IMR-90 (cell line): ENCODE results near the gene SSH2. TPM values are rescaled to one million over a fixed set of nuclear protein-coding genes. Genes with fewer than 3 reads are reported as not detected.

ENCODE experiments used
- ATAC-seq: fragments of 200-7000 bp; cut with Tn5 transposase; 2 replicates; pipeline ENCODE4 v1.9.1; 2020; ENCODE audit warnings: low read depth, mild to moderate bottlenecking, moderate library complexity
- BruUV-seq: library from RNA; stranded (reverse); fragments of 400-500 nt; replicated peaks from 2 replicates; lab custom pipeline; 2021; lab: Mats Ljungman, UMichigan
- CTCF ChIA-PET: fragments of 300-600 bp; formaldehyde crosslinking; extraction: SDS; loops from one replicate; lab custom pipeline; 2021; ENCODE audit warnings: antibody characterized with exemption; lab: Yijun Ruan, JAX
- POLR2A ChIA-PET: fragments of 300-600 bp; sonication (Branson Sonifier 250); formaldehyde crosslinking; loops from one replicate; lab custom pipeline; 2022; ENCODE audit warnings: antibody characterized with exemption; ENCODE audit not compliant: unreplicated experiment; lab: Charles Lee
- DNase-seq: peaks from one replicate; pipeline ENCODE4 v3.0.0; 2013
- H2AFZ ChIP-seq: replicated peaks from 2 replicates; pipeline ENCODE3; 2013; ENCODE audit warnings: low read length, mild to moderate bottlenecking; ENCODE audit not compliant: poor library complexity
- H2AK5ac ChIP-seq: 2 replicates; pipeline ENCODE4 v1.6.1; 2013; ENCODE audit warnings: low read depth, low read length, inconsistent platforms
- H2AK9ac ChIP-seq: replicated peaks from 2 replicates; pipeline ENCODE3; 2013; ENCODE audit warnings: mild to moderate bottlenecking, low read depth, low read length, moderate library complexity; ENCODE audit not compliant: poor library complexity
- H2BK120ac ChIP-seq: 2 replicates; pipeline ENCODE4 v1.6.1; 2013; ENCODE audit warnings: low read depth, low read length, inconsistent platforms
- H2BK15ac ChIP-seq: 3 replicates; pipeline ENCODE4 v1.6.1; 2013; ENCODE audit warnings: low read depth, low read length, inconsistent platforms
- H2BK20ac ChIP-seq: 2 replicates; pipeline ENCODE4 v1.6.1; 2013; ENCODE audit warnings: low read depth, mild to moderate bottlenecking, inconsistent platforms, low read length, moderate library complexity
- H2BK5ac ChIP-seq: 2 replicates; pipeline ENCODE4 v1.6.1; 2013; ENCODE audit warnings: mild to moderate bottlenecking, low read depth, low read length, inconsistent platforms; ENCODE audit not compliant: poor library complexity, severe bottlenecking
- H3K14ac ChIP-seq: replicated peaks from 2 replicates; pipeline ENCODE4 v1.6.1; 2013; ENCODE audit warnings: low read depth, low read length, inconsistent platforms
- H3K18ac ChIP-seq: 2 replicates; pipeline ENCODE4 v1.6.1; 2013; ENCODE audit warnings: low read depth, low read length, control low read depth
- H3K23ac ChIP-seq: 2 replicates; pipeline ENCODE4 v1.6.1; 2013; ENCODE audit warnings: low read depth, low read length, inconsistent platforms
- H3K27ac ChIP-seq: 2 replicates; pipeline ENCODE4 v1.5.1; 2013; ENCODE audit warnings: mild to moderate bottlenecking, control low read depth, low read length; ENCODE audit not compliant: insufficient read depth
- H3K27me3 ChIP-seq: 2 replicates; pipeline ENCODE4 v1.6.1; 2013; ENCODE audit warnings: low read length; ENCODE audit not compliant: control insufficient read depth, insufficient read depth
- H3K36me3 ChIP-seq: 2 replicates; pipeline ENCODE4 v1.6.1; 2013; ENCODE audit warnings: low read length, mixed read lengths; ENCODE audit not compliant: control insufficient read depth, insufficient read depth
- H3K4ac ChIP-seq: 2 replicates; pipeline ENCODE4 v1.6.1; 2013; ENCODE audit warnings: low read depth, low read length, inconsistent platforms
- H3K4me1 ChIP-seq: 2 replicates; pipeline ENCODE4 v1.6.1; 2013; ENCODE audit warnings: low read length, mixed read lengths; ENCODE audit not compliant: control insufficient read depth, insufficient read depth
- H3K4me2 ChIP-seq: 2 replicates; pipeline ENCODE4 v1.6.1; 2013; ENCODE audit warnings: low read depth, mild to moderate bottlenecking, control low read depth, low read length, moderate library complexity
- H3K4me3 ChIP-seq: 2 replicates; pipeline ENCODE4 v1.5.1; 2013; ENCODE audit warnings: low read depth, mild to moderate bottlenecking, control low read depth, low read length, moderate library complexity; ENCODE audit not compliant: insufficient read depth
- H3K56ac ChIP-seq: 2 replicates; pipeline ENCODE4 v1.6.1; 2013; ENCODE audit warnings: low read length, inconsistent platforms; ENCODE audit not compliant: insufficient read depth; ENCODE audit errors: extremely low read depth
- H3K79me1 ChIP-seq, 2 experiments: 2 replicates each; pipeline ENCODE4 v1.6.1; 2013; ENCODE audit warnings: low read length in 2 of 2, inconsistent platforms in 1 of 2, low read depth in 1 of 2
- H3K9ac ChIP-seq: 2 replicates; pipeline ENCODE4 v1.6.1; 2013; ENCODE audit warnings: low read depth, low read length, control low read depth
- H3K9me1 ChIP-seq: 2 replicates; pipeline ENCODE4 v1.6.1; 2013; ENCODE audit warnings: low read length, inconsistent platforms; ENCODE audit not compliant: insufficient read depth
- H3K9me3 ChIP-seq: 2 replicates; pipeline ENCODE4 v1.6.1; 2013; ENCODE audit warnings: low read length; ENCODE audit not compliant: control insufficient read depth, insufficient read depth
- H4K20me1 ChIP-seq: 2 replicates; pipeline ENCODE4 v1.6.1; 2013; ENCODE audit warnings: low read length, inconsistent platforms; ENCODE audit not compliant: insufficient read depth
- H4K5ac ChIP-seq: 2 replicates; pipeline ENCODE4 v1.6.1; 2013; ENCODE audit warnings: mild to moderate bottlenecking, low read depth, low read length, control low read depth
- H4K8ac ChIP-seq, 2 experiments: 2 replicates each; pipeline ENCODE4 v1.6.1; 2013; ENCODE audit warnings: low read depth in 2 of 2, low read length in 2 of 2, control low read depth in 1 of 2, inconsistent platforms in 1 of 2
- H4K91ac ChIP-seq: 2 replicates; pipeline ENCODE4 v1.6.1; 2013; ENCODE audit warnings: low read depth, low read length, inconsistent platforms; ENCODE audit not compliant: insufficient read depth
- BHLHE40 ChIP-seq: fragments of 150-350 bp; IDR thresholded peaks from 2 replicates; pipeline ENCODE4 v1.6.1; 2016; ENCODE audit warnings: mild to moderate bottlenecking, low read depth, low read length
- ELK1 ChIP-seq: fragments of 150-350 bp; IDR thresholded peaks from 2 replicates; pipeline ENCODE4 v1.6.1; 2016; ENCODE audit warnings: low read depth, mild to moderate bottlenecking, low read length, moderate library complexity, borderline replicate concordance
- FOS ChIP-seq: fragments of 150-350 bp; IDR thresholded peaks from 2 replicates; pipeline ENCODE4 v1.6.1; 2016; ENCODE audit warnings: low read depth, low read length
- MAFK ChIP-seq: IDR thresholded peaks from 2 replicates; pipeline ENCODE4 v1.6.1; 2012; ENCODE audit warnings: low read depth, low read length, improper control_type of control experiment
- MAZ ChIP-seq: IDR thresholded peaks from 2 replicates; pipeline ENCODE4 v1.6.1; 2012; ENCODE audit warnings: low read depth, mild to moderate bottlenecking, low read length, improper control_type of control experiment, moderate library complexity, borderline replicate concordance
- MXI1 ChIP-seq: IDR thresholded peaks from 2 replicates; pipeline ENCODE4 v1.6.1; 2012; ENCODE audit warnings: low read depth, mild to moderate bottlenecking, low read length, moderate library complexity, borderline replicate concordance
- POLR2A ChIP-seq: IDR thresholded peaks from 2 replicates; pipeline ENCODE4 v1.6.1; 2012; ENCODE audit warnings: mild to moderate bottlenecking, low read depth, low read length
- RCOR1 ChIP-seq: IDR thresholded peaks from 2 replicates; pipeline ENCODE4 v1.6.1; 2012; ENCODE audit warnings: mild to moderate bottlenecking, low read length, improper control_type of control experiment; ENCODE audit not compliant: insufficient replicate concordance
- SMC3 ChIP-seq: fragments of 150-350 bp; IDR thresholded peaks from 2 replicates; pipeline ENCODE4 v1.6.1; 2016; ENCODE audit warnings: low read depth, mild to moderate bottlenecking, antibody characterized with exemption, low read length, moderate library complexity
- WGBS, 2 experiments: methylation state at CpG; one replicate each; pipeline versions ENCODE4 v1.1.5 to v1.1.7; 2013; ENCODE audit warnings: missing lambda C conversion rate in 2 of 2; ENCODE audit not compliant: insufficient read length in 1 of 2; ENCODE audit errors: extremely low coverage in 2 of 2; 5-methylcytosine and 5-hydroxymethylcytosine counted together
- dilution Hi-C: fragments of 300-500 bp; cut with HindIII; formaldehyde crosslinking; loops from one replicate; pipeline ENCODE4 v1.14.3; 2018; ENCODE audit warnings: low sequenced_read_pairs; ENCODE audit not compliant: unreplicated experiment
- in situ Hi-C: fragments of 300-500 bp; cut with MboI; formaldehyde crosslinking; loops from 3 replicates; pipeline ENCODE4 v1.14.3; 2019; ENCODE audit warnings: low sequenced_read_pairs, inconsistent platforms, mixed read lengths
- intact Hi-C: fragments of 100-400 bp; cut with micrococcal nuclease; formaldehyde crosslinking; loops from 2 replicates; pipeline ENCODE4 v1.10.0; 2022
- polyA plus RNA-seq, 3 experiments: library from polyadenylated mRNA; depleted of rRNA; stranded (reverse); fragments of >200 nt; gene quantifications; 2 replicates each; pipeline ENCODE4 v1.2.3, GENCODE V29; 2012; ENCODE audit warnings: low replicate concordance in 1 of 3
- total RNA-seq: library from RNA; depleted of rRNA; stranded (reverse); fragments of >200 nt; gene quantifications from 2 replicates; pipeline ENCODE4 v1.2.3, GENCODE V29; 2012
- TF ChIP-seq, protein P1 (sequence below): conservative IDR thresholded peaks from 2 replicates; pipeline ENCODE4 v1.5.1; 2012; ENCODE audit warnings: mild to moderate bottlenecking, low read depth, low read length, improper control_type of control experiment
- TF ChIP-seq, protein P2 (sequence below): fragments of 150-350 bp; IDR thresholded peaks from 2 replicates; pipeline ENCODE4 v1.6.1; 2017; ENCODE audit warnings: mild to moderate bottlenecking, antibody characterized with exemption, low read length, low read depth

Gene SSH2
- total and polyA plus RNA-seq, 2 of the 4 experiments (the other 2 are of a cell fraction), result 9.3 TPM

DNA sequence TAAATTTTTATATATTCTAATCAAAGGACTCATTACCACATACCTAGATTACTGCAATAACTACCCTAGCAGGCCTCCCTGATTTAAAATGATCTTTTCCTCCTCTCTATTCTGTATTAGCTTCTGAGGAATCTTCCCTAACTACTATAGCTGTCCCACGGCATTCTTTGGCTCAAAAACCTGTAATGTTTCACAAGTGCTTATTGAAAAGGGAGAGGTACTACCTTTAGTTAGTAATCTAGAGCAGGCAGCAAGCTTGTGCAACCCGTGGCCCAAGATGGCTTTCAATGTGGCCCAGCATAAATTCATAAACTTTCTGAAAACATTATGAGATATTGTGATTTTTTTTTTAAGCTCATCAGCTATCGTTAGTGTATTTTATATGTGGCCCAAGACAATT, 236.3 kb downstream of the SSH2 start:
- no peak overlapping the region for H4K8ac ChIP-seq

More for the DNA sequence above, 236.3 kb downstream of the SSH2 start:
- no peak overlapping the region for H3K27ac ChIP-seq
- peak overlapping the region; percentile 50; the same call in 1 of the 2 replicates for H4K5ac ChIP-seq
- no peak overlapping the region for H3K56ac ChIP-seq
- no peak overlapping the region for H3K9ac ChIP-seq
- POLR2A ChIA-PET, result no interaction called here
- TF ChIP-seq MAZ, result no peak
- no peak for TF ChIP-seq POLR2A
- TF ChIP-seq, protein P1, sequence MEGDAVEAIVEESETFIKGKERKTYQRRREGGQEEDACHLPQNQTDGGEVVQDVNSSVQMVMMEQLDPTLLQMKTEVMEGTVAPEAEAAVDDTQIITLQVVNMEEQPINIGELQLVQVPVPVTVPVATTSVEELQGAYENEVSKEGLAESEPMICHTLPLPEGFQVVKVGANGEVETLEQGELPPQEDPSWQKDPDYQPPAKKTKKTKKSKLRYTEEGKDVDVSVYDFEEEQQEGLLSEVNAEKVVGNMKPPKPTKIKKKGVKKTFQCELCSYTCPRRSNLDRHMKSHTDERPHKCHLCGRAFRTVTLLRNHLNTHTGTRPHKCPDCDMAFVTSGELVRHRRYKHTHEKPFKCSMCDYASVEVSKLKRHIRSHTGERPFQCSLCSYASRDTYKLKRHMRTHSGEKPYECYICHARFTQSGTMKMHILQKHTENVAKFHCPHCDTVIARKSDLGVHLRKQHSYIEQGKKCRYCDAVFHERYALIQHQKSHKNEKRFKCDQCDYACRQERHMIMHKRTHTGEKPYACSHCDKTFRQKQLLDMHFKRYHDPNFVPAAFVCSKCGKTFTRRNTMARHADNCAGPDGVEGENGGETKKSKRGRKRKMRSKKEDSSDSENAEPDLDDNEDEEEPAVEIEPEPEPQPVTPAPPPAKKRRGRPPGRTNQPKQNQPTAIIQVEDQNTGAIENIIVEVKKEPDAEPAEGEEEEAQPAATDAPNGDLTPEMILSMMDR, result no peak
- no peak for TF ChIP-seq MXI1
- TF ChIP-seq FOS, result no peak
- TF ChIP-seq, protein P2, sequence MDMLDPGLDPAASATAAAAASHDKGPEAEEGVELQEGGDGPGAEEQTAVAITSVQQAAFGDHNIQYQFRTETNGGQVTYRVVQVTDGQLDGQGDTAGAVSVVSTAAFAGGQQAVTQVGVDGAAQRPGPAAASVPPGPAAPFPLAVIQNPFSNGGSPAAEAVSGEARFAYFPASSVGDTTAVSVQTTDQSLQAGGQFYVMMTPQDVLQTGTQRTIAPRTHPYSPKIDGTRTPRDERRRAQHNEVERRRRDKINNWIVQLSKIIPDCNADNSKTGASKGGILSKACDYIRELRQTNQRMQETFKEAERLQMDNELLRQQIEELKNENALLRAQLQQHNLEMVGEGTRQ, result no peak
- TF ChIP-seq ELK1, result no peak
- no peak for TF ChIP-seq BHLHE40
- TF ChIP-seq SMC3, result no peak
- TF ChIP-seq RCOR1, result no peak
- TF ChIP-seq MAFK, result no peak
- no peak for ATAC-seq
- H2BK120ac ChIP-seq, result no peak overlapping the region
- H3K27me3 ChIP-seq, result no peaks in the 10 kb centered on the region
- H3K9me3 ChIP-seq, result no peaks in the 10 kb centered on the region
- H2AK5ac ChIP-seq, result no peak overlapping the region
- H2AK9ac ChIP-seq, result no peak overlapping the region
- H2BK15ac ChIP-seq, result no peak overlapping the region
- H2BK20ac ChIP-seq, result no peak overlapping the region
- no peaks in the 10 kb centered on the region for H3K9me1 ChIP-seq
- H4K20me1 ChIP-seq, result no peaks in the 10 kb centered on the region
- BruUV-seq, result no TSS peak
- CTCF ChIA-PET, result no interaction called here
- in situ Hi-C loops (no loop called here), dilution Hi-C loops (no loop called here), intact Hi-C loops (no loop called here)
- no peak overlapping the region for H3K4me2 ChIP-seq
- H2AFZ ChIP-seq, result no peak overlapping the region
- no peak overlapping the region for H4K91ac ChIP-seq
- no peak overlapping the region for H3K14ac ChIP-seq
- H3K4ac ChIP-seq, result no peak overlapping the region
- WGBS, 2 experiments, result no CpG with 5 or more reads among the region's 3 CpGs
- no peak overlapping the region for H3K23ac ChIP-seq
- DNase-seq, result no peak
- H3K4me3 ChIP-seq, result no peak overlapping the region
- peaks cover 7% of the 10 kb centered on the region for H3K4me1 ChIP-seq
- H3K79me1 ChIP-seq, result no peaks in the 10 kb centered on the region; a peak in 1 of 4 replicates
- H3K36me3 ChIP-seq, result peaks cover 4% of the 10 kb centered on the region
- H3K18ac ChIP-seq, result no peak overlapping the region
- no peak overlapping the region for H2BK5ac ChIP-seq
